DMS 273 treated with DMSO at 0.1 percent for 48 hours (cell line): ENCODE results near the gene PALM.

Experiments used
- DNase-seq: peaks from one replicate; lab custom pipeline; 2025; lab: John Stamatoyannopoulos, UW

The PALM gene

DNA sequence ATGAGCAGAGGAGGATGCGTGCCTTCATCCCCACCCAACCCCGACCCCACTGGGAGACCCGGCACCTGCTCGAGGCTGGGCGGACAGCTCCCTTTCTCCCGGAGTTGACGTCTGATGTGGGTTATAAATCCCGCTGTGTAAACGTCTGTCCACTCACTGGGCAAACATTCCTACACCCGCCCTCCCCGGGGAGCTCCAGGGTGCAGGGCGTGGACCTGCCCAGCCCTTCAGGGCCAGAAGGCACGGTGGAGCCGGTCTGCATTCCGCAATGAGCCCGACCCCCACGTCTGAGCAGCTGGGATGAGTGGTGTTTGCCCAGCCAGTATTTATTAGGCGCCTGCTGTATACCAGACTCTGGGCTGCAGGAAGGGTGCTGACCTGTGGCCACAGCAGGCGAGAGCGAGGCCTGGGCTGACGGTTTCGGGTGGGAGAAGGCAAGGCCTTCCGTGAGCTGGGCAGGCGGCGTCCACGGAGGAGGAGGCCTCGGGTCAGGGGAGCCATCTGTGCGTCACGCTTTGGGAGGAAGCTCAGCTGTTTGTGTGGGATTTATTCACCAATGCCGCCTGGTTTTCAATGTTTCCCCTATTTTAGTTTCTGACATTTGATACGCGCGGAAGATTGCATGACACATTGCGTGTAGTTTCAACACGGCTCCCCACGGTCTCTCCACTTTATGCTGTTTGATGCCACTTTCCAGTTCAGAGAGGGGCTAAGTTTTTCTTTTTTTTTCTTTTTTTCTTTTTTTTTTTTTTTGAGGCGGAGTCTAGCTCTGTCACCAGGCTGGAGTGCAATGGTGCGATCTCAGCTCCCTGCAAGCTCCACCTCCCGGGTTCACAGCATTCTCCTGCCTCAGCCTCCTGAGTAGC lies 44.1 kb downstream of the PALM start:
- DNase-seq = no peak

- no peak for DNase-seq
These were observed 45.8 kb downstream of the PALM start for GRCh38 chr19:754530-754929.

DNA sequence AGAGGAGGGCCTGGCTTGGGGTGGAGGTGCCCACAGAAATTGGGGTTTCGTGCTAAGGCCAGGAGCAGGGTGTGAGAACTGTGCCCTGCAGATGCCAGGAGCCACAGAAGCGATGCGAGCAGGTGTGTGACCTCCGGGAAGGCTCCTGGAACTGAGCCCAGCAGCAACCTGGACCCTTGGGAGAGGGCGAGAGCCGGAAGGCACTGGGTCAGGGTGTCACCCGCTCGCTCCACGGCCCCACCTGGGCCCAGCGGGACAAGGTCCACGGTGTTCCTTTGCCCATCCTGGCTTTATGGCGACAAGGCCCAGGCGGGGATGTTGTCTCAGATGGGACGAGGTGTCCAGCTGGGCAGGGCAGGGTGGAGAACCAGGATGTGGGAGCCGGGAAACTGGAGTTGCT lies 46.3 kb downstream of the PALM start:
- DNase-seq = no peak

- no peak for DNase-seq
These were observed 47.5 kb downstream of the PALM start for GRCh38 chr19:756236-756635.

GRCh38 chr19:756821-757688 lies 48.3 kb downstream of the PALM start:
- DNase-seq = no peak

GRCh38 chr19:757811-758668 lies 49.3 kb downstream of the PALM start:
- DNase-seq = no peak

DNA sequence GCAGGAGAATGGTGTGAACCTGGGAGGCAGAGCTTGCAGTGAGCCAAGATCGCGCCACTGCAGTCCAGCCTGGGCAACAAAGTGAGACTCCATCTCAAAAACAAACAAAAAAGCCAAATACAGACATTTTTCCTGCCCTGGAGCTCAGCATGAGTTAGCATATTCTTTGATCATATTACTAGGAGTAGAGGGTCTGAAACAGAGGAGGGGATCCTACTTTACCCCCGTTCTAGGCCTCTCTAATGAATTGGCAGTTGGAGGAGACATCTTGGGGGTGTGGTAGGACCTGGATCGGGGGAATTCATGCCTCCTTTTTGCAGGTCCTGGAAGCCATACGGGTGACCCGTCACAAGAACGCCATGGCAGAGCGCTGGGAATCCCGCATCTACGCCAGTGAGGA lies 54.4 kb downstream of the PALM start:
- DNase-seq = no peak

DNA sequence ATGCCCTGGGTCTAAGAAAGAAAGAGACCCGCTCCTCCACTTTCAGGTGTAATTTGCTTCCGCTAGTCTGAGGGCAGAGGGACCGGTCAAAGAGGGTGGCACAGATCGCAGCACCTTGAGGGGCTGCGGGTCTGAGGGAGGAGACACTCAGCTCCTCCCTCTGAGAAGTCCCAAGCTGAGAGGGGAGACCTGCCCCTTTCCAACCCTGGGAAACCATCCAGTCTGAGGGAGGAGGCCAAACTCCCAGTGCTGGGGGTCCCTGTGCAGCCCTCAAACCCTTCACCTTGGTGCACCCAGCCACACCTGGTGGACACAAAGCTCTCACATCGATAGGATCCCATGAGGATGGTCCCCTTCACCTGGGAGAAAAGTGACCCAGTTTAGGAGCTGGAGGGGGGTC lies 55.1 kb downstream of the PALM start:
- no peak for DNase-seq

- no peak for DNase-seq
These were observed 55.6 kb downstream of the PALM start for GRCh38 chr19:764301-764700.

DNA sequence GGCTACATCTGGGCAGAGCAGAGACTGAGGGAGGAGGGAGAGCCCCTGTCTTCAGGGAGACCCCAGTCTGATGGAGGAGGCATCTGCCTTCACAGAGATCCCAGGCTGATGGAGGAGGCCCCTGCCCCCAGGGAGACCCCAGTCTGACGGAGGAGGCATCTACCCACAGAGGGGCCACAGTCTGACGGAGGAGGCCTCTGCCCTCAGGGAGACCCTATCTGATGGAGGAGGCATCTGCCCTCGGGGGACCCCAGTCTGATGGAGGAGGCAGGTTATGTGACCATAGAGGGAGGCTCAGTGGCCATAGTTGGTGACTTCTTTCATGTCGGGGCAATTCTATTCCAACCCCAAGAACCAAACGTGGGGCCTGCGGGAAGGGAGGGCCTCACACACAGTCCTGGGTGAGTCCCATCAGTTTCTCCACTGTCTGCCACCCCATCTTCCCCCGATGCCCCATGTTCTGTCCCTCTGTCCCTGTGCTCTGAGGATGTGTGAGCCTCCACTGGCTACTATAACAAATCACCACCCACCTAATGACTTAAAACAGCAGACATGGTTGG lies 56.5 kb downstream of the PALM start:
- no peak for DNase-seq

- DNase-seq = no peak
These were observed 59.7 kb downstream of the PALM start for GRCh38 chr19:768424-768823.

GRCh38 chr19:769616-770015 lies 60.9 kb downstream of the PALM start:
- no peak for DNase-seq

- no peak for DNase-seq
These were observed 62.6 kb downstream of the PALM start for GRCh38 chr19:771332-771785.

DNA sequence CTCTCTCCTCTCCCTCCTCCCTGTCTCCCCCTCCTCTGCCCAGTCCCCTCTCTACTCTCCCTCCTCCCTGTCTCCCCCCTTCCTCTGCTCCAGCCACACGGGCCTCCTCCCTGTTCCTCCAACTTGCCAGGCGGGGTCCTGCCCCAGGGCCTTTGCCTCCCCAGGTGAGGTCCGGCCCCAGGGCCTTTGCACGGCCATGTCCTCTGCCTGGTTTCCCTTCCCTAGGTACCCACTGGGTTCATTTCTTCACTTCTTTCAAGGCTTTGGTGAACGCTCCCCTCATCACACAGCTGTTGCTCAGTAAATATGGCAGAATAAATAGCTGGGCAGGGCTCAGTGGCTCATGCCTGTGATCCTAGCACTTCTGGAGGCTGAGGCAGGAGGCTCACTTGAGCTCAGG lies 63.3 kb downstream of the PALM start:
- DNase-seq = no peak

DNA sequence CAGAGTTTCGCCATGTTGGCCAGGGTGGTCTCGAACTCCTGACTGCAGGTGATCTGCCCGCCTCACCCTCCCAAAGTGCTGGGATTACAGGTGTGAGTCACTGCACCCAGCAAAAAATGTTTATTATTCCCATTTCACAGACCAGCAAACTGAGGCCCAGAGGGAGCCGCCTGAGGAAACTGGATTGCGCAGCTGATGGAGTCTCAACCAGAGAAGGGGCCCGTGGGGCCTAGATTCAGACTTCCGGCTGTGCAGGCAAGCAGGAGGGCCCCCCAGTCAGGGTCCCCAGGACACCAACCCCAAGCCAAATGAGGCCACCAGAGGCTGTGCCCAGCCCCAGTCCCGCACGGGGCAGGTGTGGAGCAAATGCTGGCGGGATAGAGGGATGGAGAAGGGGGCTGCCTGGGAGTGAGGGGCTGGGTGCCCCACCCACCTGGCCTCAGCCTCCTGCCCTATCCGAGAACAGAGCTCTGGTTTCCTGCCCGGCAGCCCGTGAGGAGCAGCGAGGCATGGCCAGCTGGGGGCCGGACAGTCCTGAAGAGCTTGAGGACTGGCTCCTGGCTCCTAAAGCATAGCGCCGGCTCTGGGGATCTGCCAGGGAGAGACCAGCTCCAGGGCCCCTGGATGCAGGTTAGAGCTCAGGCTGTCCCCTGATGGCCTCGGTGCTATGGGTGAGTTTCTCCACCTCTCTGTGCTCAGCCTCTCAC lies 64.1 kb downstream of the PALM start:
- DNase-seq = no peak

DNA sequence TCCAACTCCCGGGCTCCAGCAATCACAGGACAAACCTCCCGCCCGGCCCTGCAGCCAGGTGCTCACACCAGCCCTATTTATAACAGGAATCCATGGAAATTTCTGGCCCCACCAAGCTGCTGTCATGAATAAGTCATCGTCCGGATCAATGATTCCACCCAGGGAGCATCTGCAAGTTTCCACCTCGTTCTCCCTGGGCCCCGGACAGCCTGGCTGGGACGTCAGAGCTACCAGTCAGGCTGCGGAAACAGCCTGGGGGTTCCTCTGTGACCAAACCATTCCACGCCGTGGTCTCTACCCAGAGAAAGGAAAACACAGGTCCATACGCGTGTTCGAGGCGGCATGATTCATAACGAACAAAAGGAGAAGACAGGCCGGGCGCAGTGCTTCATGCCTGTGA lies 67.8 kb downstream of the PALM start:
- no peak for DNase-seq

DNA sequence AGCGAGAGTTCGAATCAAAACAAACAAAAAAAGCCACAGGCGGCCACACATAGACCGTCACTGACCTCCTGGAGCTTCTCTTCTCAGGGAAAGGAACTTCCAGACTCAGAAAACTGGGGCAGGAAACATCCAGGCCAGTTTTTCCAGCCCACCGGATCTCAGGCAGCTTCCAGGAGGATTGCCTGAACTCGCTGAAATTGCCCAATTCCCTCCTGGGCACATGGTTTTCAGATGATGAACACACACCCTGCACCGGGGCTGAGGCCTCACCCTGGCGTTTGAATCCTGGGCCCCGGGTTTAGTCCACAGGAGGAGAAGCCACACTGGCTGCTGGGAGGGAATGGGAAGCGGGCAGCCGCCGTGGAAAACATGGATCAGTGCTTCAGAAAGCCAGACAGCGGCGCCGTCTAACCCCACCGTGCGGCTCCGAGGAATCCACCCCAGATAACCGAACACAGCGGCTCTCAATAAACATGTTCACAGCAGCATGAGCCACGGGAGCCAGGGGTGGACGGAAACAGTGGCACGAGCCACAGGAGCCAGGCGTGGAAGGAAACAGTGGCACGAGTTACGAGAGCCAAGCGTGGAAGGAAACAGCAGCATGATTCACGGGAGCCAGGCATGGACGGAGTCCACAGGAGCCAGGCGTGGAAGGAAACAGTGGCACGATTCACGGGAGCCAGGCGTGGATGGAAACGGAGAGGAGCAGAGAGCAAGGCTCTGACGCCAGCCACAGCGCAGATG lies 70.3 kb downstream of the PALM start:
- no peak for DNase-seq

- DNase-seq = no peak
These were observed 72.2 kb downstream of the PALM start for GRCh38 chr19:780935-781334.

DNA sequence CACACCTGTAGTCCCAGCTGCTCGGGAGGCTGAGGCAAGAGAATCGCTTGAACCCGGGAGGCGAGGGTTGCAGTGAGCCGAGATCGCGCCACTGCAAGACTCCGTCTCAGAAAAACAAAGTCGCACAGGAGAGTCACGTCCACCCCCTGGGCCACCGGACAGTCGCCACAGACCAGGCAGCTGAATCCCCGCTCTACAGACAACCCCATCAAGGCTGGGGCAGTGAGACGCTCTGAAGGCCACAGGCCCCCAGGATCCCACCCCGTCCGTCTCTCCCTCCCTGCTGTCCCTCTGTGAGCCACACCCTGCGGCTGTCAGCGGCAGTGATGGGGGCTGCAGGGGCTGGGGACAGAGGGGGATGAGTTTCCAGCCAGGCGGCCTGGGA lies 73.1 kb downstream of the PALM start:
- DNase-seq = no peak

DNA sequence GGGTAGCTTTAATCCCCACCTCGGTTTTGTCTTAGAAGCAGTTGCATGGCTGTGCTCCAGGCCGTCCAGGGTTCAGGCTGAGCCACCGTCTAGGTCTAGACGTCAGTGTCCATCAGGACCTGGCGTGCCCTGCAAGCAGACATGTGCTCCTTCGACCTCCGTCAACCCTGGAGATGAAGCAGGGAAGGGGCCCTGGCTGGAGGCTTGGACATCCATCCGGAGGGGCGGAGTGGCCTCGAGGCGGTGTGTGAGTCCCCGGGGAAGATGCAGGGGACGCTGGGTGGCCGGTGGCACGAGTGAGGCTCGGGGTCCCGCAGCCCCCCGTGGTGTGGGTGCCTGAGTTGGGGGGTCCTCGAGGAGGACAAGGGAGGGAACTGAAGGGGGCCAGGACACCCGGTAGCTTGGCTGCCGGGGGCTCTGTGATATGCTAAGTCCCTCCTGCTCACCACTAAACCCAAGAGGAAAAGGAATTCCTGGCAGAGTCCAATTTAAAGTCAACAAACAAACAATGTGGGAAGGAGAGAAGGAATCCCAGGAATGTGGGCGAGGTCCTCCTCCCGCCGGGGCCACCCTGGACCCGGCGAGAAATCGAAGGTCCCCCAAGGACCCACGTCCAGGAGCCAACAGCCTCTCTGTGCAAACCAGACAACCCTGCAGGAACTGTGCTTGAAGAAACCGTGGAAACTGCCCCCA lies 73.6 kb downstream of the PALM start:
- no peak for DNase-seq
